SK-N-SH (cell line): ENCODE data around the gene DPYSL5.

Experiments used
- EP300 ChIP-seq, 2 experiments: IDR thresholded peaks; 2 replicates each; pipeline versions ENCODE4 v1.4.0 to v1.6.1; 2012; ENCODE audit warnings: borderline replicate concordance in 1 of 2, low read depth in 1 of 2, low read length in 1 of 2
- MXI1 ChIP-seq: IDR thresholded peaks from 2 replicates; pipeline ENCODE4 v1.6.1; 2012; ENCODE audit warnings: mild to moderate bottlenecking, low read depth, low read length, improper control_type of control experiment
- YY1 ChIP-seq: IDR thresholded peaks from 2 replicates; pipeline ENCODE4 v1.4.0; 2012; ENCODE audit warnings: low read depth, mild to moderate bottlenecking
- TF ChIP-seq, protein P1 (sequence below): fragments of 200-600 bp; sonication (generic); IDR thresholded peaks from 2 replicates; pipeline ENCODE4 v1.6.1; 2017; ENCODE audit warnings: antibody characterized with exemption, mild to moderate bottlenecking, moderate library complexity
- TF ChIP-seq, protein P2 (sequence below): IDR thresholded peaks from 2 replicates; pipeline ENCODE4 v1.4.0; 2012; ENCODE audit warnings: low read depth
- TF ChIP-seq, protein P3 (sequence below): IDR thresholded peaks from 2 replicates; pipeline ENCODE4 v1.4.0; 2012; ENCODE audit warnings: low read depth, borderline replicate concordance
- TF ChIP-seq, protein P4 (sequence below): IDR thresholded peaks from 2 replicates; pipeline ENCODE4; 2012

DNA sequence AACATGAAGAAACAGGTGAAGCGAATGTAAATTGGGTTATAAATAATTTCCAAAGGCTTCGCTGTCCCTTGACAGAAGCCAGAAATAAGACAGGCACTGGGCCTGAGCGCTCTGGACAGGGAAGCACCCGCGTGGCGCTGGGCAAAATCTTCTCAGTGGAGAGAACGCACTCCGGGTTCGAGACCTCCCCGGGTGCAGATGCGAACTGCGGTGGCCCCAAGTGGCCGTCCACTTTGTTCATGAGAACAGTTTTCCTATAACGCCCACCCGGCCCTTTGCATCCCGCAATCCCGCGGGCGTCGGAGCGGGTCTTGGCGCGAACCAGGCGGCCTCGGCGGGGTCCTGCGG, 651 bp upstream of the DPYSL5 start:
- TF ChIP-seq, protein P1, sequence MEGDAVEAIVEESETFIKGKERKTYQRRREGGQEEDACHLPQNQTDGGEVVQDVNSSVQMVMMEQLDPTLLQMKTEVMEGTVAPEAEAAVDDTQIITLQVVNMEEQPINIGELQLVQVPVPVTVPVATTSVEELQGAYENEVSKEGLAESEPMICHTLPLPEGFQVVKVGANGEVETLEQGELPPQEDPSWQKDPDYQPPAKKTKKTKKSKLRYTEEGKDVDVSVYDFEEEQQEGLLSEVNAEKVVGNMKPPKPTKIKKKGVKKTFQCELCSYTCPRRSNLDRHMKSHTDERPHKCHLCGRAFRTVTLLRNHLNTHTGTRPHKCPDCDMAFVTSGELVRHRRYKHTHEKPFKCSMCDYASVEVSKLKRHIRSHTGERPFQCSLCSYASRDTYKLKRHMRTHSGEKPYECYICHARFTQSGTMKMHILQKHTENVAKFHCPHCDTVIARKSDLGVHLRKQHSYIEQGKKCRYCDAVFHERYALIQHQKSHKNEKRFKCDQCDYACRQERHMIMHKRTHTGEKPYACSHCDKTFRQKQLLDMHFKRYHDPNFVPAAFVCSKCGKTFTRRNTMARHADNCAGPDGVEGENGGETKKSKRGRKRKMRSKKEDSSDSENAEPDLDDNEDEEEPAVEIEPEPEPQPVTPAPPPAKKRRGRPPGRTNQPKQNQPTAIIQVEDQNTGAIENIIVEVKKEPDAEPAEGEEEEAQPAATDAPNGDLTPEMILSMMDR = no peak
- TF ChIP-seq, protein P2, sequence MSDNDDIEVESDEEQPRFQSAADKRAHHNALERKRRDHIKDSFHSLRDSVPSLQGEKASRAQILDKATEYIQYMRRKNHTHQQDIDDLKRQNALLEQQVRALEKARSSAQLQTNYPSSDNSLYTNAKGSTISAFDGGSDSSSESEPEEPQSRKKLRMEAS = no peak
- TF ChIP-seq, protein P3, sequence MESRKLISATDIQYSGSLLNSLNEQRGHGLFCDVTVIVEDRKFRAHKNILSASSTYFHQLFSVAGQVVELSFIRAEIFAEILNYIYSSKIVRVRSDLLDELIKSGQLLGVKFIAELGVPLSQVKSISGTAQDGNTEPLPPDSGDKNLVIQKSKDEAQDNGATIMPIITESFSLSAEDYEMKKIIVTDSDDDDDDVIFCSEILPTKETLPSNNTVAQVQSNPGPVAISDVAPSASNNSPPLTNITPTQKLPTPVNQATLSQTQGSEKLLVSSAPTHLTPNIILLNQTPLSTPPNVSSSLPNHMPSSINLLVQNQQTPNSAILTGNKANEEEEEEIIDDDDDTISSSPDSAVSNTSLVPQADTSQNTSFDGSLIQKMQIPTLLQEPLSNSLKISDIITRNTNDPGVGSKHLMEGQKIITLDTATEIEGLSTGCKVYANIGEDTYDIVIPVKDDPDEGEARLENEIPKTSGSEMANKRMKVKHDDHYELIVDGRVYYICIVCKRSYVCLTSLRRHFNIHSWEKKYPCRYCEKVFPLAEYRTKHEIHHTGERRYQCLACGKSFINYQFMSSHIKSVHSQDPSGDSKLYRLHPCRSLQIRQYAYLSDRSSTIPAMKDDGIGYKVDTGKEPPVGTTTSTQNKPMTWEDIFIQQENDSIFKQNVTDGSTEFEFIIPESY = no peak
- TF ChIP-seq EP300 (IDR thresholded peaks at IDR 0.05; ENCODE audit: borderline replicate concordance in 1 of 2, low read depth in 1 of 2, low read length in 1 of 2) = no peak
- no peak; the same call in 1 of the 2 replicates for TF ChIP-seq MXI1
- TF ChIP-seq, protein P4, sequence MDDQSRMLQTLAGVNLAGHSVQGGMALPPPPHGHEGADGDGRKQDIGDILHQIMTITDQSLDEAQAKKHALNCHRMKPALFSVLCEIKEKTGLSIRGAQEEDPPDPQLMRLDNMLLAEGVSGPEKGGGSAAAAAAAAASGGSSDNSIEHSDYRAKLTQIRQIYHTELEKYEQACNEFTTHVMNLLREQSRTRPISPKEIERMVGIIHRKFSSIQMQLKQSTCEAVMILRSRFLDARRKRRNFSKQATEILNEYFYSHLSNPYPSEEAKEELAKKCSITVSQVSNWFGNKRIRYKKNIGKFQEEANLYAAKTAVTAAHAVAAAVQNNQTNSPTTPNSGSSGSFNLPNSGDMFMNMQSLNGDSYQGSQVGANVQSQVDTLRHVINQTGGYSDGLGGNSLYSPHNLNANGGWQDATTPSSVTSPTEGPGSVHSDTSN = no peak
- TF ChIP-seq YY1 = no peak
